ENCODE results near the gene GIN1. TPM values are rescaled to one million over a fixed set of nuclear protein-coding genes. Genes with fewer than 3 reads are reported as not detected.
A peak's percentile ranks its signal among the peaks of the same experiment; 100 is the strongest.
"Not testable (repeated sequence)": the region's sequence is repeated elsewhere in the genome, so short reads cannot be mapped to it uniquely, and the experiment has no call there.

Gene GIN1
- polyA plus RNA-seq, 5 donors: 10.2 to 14.9 (median 11.7) TPM

DNA sequence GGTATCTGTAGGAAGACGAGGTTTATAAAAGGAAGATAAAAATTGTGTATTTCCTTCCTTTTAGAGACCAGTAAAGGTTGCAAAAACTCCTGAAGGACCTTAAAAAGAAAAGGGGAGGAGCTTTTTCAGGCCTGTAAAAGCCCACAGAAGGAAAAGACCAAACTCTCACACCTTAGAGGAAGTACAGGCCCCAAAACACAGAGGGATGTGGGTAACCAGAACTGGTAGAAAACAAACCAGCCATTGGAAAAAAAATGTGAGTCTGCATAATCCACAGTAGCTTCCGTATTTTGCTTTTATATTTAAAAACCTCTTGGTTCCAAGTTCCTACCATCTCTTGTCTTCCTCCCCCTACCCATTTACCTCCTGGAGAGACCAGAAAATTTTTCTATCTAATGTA, 8.5 kb downstream of the GIN1 start:
- no peak for DNase-seq

DNA sequence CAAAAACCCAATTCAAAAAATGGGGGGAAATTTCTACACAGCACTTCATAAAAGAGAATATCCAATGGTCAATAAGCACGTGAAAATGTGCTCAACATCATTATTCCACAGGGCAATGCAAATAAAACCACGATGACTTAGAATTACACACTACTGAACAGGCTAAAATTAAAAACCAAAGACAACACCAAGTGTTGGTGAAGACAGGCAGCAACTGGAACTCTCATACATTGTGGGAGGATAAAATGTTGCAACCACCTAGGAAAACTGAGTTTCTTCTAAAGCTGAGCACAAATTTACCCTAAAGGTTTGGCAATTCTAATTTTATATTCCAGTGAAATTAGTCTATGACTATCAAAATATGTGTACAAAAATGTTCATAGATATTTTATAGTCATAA, 9.5 kb downstream of the GIN1 start:
- DNase-seq: no peak

DNA sequence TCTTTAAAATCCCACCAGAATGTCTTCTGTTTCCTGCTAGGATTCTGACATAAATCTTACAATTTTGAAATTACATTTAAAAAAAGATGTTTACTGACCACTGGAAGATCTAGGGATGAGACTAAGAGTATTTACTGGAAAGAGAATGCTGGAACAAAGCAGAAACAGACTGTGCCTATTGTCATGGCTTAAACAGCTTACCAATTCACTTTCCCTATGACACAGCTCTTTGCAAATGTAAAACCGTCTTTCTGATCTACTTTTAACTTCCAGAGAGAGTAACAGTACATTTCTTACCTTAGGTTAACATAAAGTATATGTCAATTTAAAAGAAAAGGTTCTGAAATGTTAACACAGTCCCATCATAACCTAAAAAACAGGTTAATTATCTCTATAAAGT, 10.7 kb downstream of the GIN1 start:
- no peak for DNase-seq

GRCh38 chr5:103108086-103108485, 11.9 kb downstream of the GIN1 start:
- DNase-seq: no peak

DNA sequence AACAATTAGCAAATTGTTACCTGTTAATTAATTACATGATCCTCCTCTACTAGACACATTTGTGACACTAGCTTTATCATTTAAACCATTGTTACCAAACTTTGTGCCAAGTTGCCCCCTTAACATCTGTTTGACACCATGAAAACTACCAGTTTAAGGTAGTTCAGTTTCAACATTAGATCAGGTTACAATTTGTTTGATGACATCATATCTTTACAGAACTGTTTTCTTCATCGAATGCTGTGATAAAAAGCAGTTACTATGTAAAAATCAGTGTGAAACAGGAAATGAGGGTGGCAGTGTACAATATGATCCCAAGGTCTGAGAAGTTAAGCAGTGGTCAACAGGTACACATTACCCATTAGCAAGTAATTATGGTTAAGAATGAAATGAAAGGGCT, 17.7 kb downstream of the GIN1 start:
- DNase-seq: no peak

- DNase-seq: no peak
Observed at GRCh38 chr5:103101079-103101750, 18.7 kb downstream of the GIN1 start.

DNA sequence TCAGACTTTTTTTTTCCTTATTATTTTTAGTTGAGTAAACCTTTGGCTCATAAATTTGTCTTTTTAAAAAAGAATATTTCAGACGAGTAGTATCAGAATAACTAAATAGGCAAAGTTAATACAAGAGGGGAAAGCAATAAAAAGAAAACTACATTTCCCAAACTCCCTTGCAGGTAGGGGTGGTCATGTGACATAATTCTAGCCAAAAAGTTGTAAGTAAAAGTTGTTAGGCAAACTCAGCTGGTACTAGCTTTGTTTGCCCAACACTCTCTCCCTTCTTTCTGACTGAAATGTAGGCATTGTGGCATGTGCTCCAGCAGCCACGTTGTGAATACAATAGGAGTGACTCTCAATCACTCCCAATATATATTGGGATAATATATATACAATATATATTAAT, 20.9 kb downstream of the GIN1 start:
- DNase-seq: no peak

GRCh38 chr5:103094737-103095136, 25.2 kb downstream of the GIN1 start:
- no peak for DNase-seq

DNA sequence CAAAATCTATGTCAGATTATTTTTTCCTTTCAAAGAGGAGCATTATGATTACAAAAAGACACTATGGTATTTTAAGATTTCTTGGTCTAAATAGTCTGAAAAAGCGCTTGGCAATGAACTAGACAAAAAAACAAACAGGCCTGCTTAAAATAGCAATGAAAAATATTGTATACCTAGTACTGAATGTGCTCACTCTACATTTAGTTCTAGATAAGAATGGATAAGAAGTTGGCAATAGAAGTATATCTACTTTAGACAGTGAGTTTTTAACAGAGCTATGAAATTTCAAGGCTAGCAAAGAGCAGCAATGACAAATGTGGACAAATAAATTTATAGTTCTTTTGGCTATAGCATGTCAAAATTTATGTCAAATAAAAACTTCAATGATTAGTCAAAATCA, 26.2 kb downstream of the GIN1 start:
- no peak for DNase-seq

DNA sequence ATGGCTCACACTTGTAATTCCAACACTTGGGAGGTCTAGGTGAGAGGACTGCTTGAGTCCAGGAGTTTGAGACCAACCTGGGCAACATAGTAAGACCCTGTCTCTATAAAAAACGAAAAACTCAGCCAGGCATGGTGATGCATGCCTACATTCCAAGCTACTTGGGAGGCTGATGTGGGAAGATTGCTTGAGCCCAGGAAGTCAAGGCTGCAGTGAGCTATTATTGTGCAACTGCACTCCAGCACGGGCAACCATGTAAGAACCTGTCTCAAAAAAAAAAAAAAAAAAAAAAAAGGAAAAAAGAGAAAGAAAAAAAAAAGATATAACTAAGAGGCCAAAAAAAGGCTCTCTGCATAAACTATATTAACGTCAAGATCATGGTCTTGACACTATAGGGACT, 27.3 kb downstream of the GIN1 start:
- no peak for DNase-seq

DNA sequence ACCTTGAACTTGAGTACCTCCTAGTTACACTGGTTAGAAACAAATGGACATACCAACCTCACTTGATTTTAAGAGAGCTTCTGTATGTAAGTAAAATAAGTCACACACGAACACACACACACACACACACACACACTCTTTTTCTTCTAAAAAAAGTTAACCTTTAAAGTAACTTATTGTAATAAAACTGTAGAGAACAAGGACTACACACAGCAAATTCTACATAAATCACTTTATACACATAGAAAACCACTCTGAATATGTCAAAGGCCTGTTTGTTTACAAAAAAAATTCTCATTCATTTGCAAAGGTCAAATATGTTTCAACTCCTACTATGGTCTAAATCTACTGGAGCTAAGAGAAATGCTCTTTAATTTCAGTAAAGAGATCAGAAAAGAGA, 29.1 kb downstream of the GIN1 start:
- DNase-seq: no peak

DNA sequence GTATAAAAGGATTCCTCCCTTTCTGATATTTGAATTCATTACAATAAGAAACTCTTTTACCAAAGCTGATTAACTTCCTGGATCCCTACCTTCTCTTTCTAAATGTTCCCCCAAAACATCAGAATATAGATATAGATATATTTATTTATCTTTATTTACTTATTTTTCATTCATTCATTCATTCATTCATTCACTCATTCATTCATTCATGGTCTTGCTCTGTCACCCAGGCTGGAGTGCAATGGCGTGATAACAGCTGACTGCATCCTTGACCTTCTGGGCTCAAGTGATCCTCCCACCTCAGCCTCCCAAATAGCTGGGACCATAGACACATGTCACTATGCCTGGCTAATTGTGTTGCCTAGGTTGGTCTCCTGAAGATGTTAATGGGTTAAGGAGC, 30.7 kb downstream of the GIN1 start:
- no peak for DNase-seq

DNA sequence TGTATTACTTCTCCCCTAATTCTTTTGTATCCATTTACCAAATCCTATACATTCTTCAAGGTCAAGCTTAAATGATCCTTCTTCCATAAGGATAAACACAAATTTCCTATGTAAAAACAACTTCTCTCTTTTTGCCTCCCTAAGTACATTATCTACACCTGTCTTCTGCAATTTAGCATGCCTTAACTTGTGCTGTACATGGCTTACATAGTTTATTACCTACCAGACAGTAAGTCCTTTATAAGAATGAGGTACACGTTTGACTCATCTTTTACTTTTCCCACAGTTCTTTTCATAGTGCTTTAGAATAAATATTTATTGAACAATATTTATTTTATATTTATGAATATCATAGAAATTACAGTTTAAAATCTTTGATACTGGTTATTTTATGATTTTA, 33.4 kb downstream of the GIN1 start:
- DNase-seq: no peak

DNA sequence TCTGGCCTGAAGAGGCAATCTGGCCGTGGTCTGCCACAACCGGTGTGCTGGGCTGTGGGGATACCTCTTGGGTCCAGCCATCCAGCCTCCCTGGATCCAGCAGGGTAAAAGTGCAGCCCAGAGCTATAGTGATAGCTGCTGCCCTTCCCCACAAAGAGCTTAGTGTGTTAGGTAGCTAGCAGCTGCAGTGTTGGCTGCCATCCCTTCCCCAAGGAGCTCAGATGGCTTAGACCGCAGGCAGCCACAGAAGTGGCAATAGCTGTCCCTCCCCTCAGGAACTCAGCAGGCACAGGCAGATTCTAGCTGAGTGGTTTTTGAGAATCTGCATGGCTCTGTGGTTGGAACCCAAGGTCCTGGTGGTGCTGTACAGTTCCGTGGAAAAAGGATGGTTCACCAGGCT, 40.1 kb downstream of the GIN1 start:
- DNase-seq: no peak

GRCh38 chr5:103075442-103075841, 44.5 kb downstream of the GIN1 start:
- DNase-seq: no peak

GRCh38 chr5:103073500-103073899, 46.4 kb downstream of the GIN1 start:
- DNase-seq: not testable (repeated sequence)

DNA sequence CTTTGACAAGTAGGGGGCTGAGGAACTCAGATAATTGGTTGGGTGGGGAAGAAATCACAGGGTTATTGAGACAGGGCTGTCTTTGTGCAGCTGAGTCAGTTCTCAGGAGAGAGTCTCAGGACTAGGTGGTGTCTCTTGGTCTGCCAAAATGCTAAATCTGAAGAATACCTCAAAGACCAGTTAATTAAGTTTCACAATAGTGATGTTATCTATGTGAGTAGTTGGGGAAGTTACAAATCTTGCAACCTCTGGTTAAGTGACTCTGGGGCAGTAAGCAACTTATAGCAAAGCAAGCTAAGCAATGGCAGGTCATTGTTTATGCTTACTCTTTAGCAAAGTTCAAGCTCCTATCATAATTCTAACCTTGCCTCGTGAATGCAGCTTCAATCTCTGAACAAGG, 53.6 kb downstream of the GIN1 start:
- DNase-seq: no peak

DNA sequence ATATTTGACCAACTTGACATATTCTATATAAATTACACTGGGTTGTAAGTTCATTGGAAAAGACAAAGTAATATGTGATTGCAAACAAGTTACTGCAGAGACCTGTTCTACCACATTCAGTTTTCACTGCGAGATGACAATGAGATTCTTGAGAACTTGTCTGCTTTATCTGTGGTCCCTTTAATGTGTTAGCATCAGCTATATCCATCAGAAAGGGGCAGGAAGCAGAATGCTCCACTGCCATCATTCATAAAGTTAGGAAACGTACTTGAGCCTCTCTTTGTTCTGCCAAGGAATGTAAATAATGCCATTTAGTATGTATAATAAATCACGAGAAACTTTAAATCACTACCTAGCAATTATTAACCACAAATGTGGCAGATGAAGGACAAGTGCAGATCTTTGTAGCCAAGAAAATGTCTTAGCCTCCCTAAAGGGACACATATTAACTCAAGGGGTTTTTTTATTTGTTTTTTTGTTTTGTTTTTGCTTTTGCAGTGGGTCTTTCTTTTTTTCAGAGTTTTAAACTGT, 59.4 kb downstream of the GIN1 start:
- DNase-seq: no peak

GRCh38 chr5:103059525-103059924, 60.4 kb downstream of the GIN1 start:
- DNase-seq: no peak

GRCh38 chr5:103057208-103058130, 62.5 kb downstream of the GIN1 start:
- DNase-seq: no peak

- not testable (repeated sequence) for DNase-seq
Observed at GRCh38 chr5:103046706-103047105, 73.2 kb downstream of the GIN1 start.

- DNase-seq: peak; percentile 19 to 54
Observed at GRCh38 chr5:103041071-103041676, 78.8 kb downstream of the GIN1 start.
